Body of pancreas (tissue), 4 donors: ENCODE results near the gene UQCRC2. TPM values are rescaled to one million over a fixed set of nuclear protein-coding genes. Genes with fewer than 3 reads are reported as not detected.

Source experiments
- ATAC-seq: fragments of 150-250 bp; one replicate; pipeline ENCODE4 v1.9.1; 2016
- DNase-seq, 4 donors: peaks; one replicate each; pipeline ENCODE4 v3.0.0-alpha.2; 2019
- H3K27ac ChIP-seq, 4 donors: fragments of 200-600 bp; sonication (generic); 1 replicate in 3 of 4; 2 replicates in 1 of 4; pipeline versions ENCODE4 v1.5.1 to v1.6.1; 2016 to 2019; ENCODE audit warnings: mild to moderate bottlenecking in 1 of 4, mixed read lengths in 1 of 4, moderate library complexity in 1 of 4
- H3K27me3 ChIP-seq, 2 donors: fragments of 200-600 bp; sonication (generic); one replicate each; pipeline ENCODE4 v1.6.0; 2016; ENCODE audit warnings: mild to moderate bottlenecking in 1 of 2
- H3K36me3 ChIP-seq, 2 donors: fragments of 200-600 bp; sonication (generic); replicated peaks in 1 of 2; 2 replicates each; pipeline ENCODE4 v1.5.1; 2016; ENCODE audit warnings: low read depth in 2 of 2; ENCODE audit not compliant: insufficient read depth in 1 of 2
- H3K4me1 ChIP-seq: fragments of 200-600 bp; sonication (generic); one replicate; pipeline ENCODE4 v1.6.0; 2016
- H3K4me3 ChIP-seq, 2 donors: fragments of 200-600 bp; sonication (generic); 1 replicate in 1 of 2; 2 replicates in 1 of 2; pipeline ENCODE4 v1.5.1; 2016 to 2019
- H3K9me3 ChIP-seq, 3 donors: fragments of 200-600 bp; sonication (generic); 1 replicate in 2 of 3; 2 replicates in 1 of 3; pipeline ENCODE4 v1.5.1; 2016
- POLR2A ChIP-seq, 3 donors: fragments of 450-650 bp; IDR thresholded peaks; one replicate each; pipeline ENCODE4 v1.6.1; 2016; ENCODE audit warnings: antibody characterized with exemption in 3 of 3, mild to moderate bottlenecking in 2 of 3
- WGBS, 2 donors: methylation state at CpG; one replicate each; pipeline ENCODE4 v1.1.5; 2017; 5-methylcytosine and 5-hydroxymethylcytosine counted together
- intact Hi-C: fragments of 100-400 bp; cut with DNase I; formaldehyde crosslinking; loops from one replicate; pipeline ENCODE4 v1.15.1; 2023
- total RNA-seq, 2 donors: library from RNA; depleted of rRNA; stranded (reverse); fragments of >200 nt; gene quantifications; one replicate each; pipeline ENCODE4 v1.1.0, GENCODE V29; 2016
- TF ChIP-seq, protein P1 (sequence below), 7 experiments: fragments of 450-650 bp in 4 of 7; fragments of 200-600 bp in 3 of 7; sonication (generic) in 3 of 7; IDR thresholded peaks; one replicate each; pipeline ENCODE4 v1.5.1; 2016 to 2019; ENCODE audit warnings: antibody characterized with exemption in 7 of 7

Gene UQCRC2
- total RNA-seq, 2 donors from 2014 or later = 63.3 to 128 TPM

DNA sequence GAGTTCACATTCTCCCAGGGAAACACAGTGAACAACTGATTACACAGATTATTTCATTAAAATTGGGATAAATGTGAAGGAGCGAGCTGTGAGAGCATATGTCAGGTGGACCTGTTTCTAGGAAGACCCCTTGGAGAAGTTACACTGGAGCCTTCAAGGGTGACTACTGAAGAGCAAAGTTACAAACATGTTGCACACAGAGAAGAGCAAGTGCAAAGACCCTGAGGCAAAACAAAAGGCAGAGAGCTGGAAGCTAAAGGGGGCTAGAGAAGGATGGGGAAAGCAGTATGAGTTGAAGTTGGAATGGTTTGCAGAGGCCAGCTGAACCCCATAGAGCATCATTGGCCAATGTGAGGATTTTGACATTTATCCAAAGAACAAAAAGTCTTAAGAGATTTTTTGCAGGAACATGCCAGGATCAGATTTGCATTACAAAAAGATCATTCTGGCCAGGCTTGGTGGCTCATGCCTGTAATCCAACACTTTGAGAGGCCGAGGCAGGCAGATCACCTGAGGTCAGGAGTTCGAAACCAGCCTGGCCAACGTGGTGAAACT is 33.6 kb downstream of the UQCRC2 start:
- peaks cover 9% of the 10 kb centered on the region for H3K4me1 ChIP-seq
- H3K36me3 ChIP-seq = peaks cover 0 to 15% of the 10 kb centered on the region in 2 donors
- no peak for DNase-seq
- no peaks in the 10 kb centered on the region for H3K27me3 ChIP-seq
- no peak overlapping the region for H3K4me3 ChIP-seq
- WGBS, 2 donors = 95 to 96% methylated on average over 4 of the region's 4 CpGs
- ATAC-seq = no peak
- TF ChIP-seq POLR2A (IDR thresholded peaks at IDR 0.05) = no peak
- TF ChIP-seq, protein P1, sequence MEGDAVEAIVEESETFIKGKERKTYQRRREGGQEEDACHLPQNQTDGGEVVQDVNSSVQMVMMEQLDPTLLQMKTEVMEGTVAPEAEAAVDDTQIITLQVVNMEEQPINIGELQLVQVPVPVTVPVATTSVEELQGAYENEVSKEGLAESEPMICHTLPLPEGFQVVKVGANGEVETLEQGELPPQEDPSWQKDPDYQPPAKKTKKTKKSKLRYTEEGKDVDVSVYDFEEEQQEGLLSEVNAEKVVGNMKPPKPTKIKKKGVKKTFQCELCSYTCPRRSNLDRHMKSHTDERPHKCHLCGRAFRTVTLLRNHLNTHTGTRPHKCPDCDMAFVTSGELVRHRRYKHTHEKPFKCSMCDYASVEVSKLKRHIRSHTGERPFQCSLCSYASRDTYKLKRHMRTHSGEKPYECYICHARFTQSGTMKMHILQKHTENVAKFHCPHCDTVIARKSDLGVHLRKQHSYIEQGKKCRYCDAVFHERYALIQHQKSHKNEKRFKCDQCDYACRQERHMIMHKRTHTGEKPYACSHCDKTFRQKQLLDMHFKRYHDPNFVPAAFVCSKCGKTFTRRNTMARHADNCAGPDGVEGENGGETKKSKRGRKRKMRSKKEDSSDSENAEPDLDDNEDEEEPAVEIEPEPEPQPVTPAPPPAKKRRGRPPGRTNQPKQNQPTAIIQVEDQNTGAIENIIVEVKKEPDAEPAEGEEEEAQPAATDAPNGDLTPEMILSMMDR (IDR thresholded peaks at IDR 0.05) = no peak
- intact Hi-C loops = no loop called here
- no peak overlapping the region for H3K27ac ChIP-seq
- no peaks in the 10 kb centered on the region for H3K9me3 ChIP-seq

DNA sequence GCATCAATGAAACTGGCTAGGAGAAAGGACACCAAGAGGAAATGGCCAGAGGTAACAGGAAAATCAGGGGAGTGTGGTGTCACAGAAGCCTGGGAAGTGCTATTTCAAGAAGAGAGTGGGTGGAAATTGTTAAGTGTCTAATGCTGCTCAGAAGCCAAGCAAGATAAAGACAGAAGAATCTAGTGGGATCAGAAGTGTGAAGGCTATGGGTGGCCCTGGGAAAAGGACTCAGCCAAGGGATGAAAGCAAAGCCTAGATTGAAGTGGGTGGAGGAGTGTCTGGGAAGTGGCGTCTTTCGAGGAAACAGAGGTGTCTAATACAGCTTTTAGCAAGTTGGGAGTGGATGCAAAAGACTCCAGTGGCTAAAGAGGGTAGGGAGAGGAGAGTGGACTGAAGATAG is 34.3 kb downstream of the UQCRC2 start:
- intact Hi-C loops = no loop called here
- DNase-seq = no peak
- WGBS, 2 donors = 89 to 90% methylated on average over 2 of the region's 2 CpGs
- Histone ChIP-seq H3K27ac (no peak overlapping the region), H3K36me3 (peaks cover 0 to 11% of the 10 kb centered on the region in 2 donors), H3K9me3 (no peaks in the 10 kb centered on the region), H3K4me1 (peaks cover 9% of the 10 kb centered on the region), H3K27me3 (no peaks in the 10 kb centered on the region), H3K4me3 (no peak overlapping the region)
- TF ChIP-seq, protein P1 (IDR thresholded peaks at IDR 0.05) = no peak
- TF ChIP-seq POLR2A (IDR thresholded peaks at IDR 0.05) = no peak
- no peak for ATAC-seq

DNA sequence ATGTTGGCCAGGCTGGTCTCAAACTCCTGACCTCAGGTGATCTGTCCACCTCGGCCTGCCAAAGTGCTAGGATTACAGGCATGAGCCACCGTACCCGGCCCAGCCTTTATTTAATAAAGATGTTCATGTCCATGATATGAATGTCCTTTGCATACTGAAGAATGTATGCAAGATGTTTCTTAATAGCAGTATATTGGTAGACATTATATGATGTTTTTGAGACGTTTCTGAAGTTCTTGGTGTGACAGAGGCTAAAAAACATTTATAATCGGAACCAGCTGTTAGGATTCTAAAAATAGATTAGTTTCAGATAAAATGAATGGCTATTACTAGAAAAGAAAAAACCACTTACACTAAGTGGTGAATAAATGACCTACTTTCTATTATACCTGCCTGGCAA is 36.0 kb downstream of the UQCRC2 start:
- Histone ChIP-seq H3K36me3 (no peaks in the 10 kb centered on the region), H3K27ac (no peak overlapping the region), H3K4me1 (peaks cover 9% of the 10 kb centered on the region), H3K4me3 (no peak overlapping the region), H3K27me3 (no peaks in the 10 kb centered on the region), H3K9me3 (no peaks in the 10 kb centered on the region)
- intact Hi-C loops = no loop called here
- TF ChIP-seq, protein P1 (IDR thresholded peaks at IDR 0.05) = no peak
- TF ChIP-seq POLR2A (IDR thresholded peaks at IDR 0.05) = no peak
- ATAC-seq (no peak), DNase-seq (no peak)
- 53 to 60% methylated on average over 5 of the region's 5 CpGs for WGBS, 2 donors

DNA sequence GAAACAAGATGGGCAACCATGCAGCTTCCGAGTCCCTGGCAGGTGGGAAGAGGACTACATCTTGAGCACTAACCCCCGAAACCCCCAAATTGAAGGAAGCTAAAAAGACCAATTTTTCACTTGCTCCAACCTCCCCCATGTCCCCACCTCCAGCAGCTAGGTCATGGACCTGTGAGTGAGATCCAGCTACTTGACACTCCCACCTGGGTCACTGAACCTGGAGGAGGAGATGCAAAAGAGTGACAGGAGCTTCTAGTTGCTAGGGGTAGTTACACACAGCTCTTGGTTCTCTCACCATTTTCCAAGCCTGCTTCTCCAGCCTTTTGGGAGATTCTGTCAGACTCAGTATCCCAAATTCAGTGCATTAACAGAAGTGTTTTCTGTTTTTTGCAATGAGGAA is 36.6 kb downstream of the UQCRC2 start:
- no peaks in the 10 kb centered on the region for H3K36me3 ChIP-seq
- DNase-seq (no peak), ATAC-seq (no peak)
- intact Hi-C loops = no loop called here
- no peak overlapping the region for H3K4me3 ChIP-seq
- no peaks in the 10 kb centered on the region for H3K9me3 ChIP-seq
- H3K27ac ChIP-seq = no peak overlapping the region
- no peaks in the 10 kb centered on the region for H3K27me3 ChIP-seq
- TF ChIP-seq, protein P1 (IDR thresholded peaks at IDR 0.05) = no peak
- TF ChIP-seq POLR2A (IDR thresholded peaks at IDR 0.05) = no peak
- WGBS, 2 donors = 95 to 97% methylated on average over 2 of the region's 2 CpGs
- H3K4me1 ChIP-seq = peaks cover 9% of the 10 kb centered on the region

DNA sequence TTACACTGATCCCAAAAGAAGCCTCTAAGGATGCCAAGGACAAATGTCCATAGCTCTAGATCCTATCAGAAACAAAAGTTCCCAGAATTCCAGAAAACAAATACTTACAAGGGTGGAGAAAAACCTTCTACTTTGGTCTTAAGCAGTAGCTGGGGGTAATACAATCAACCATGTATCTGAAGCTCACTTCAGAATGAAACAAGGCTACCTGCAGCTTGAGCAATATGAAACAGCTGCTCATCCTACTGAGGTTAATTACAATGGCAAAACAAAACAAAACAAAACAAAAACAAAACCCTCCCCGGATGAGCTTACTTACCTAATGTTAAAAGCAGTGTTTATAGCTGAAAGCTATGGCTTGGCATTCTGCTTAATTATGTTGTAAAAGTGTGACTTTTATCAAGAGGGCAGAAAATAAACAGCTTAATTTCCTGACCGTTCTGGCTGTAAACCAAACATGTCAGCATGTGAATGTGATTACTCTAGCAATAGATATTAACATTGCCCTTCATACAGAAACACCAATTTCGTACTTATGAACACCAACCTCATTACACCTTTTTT is 37.3 kb downstream of the UQCRC2 start:
- no peaks in the 10 kb centered on the region for H3K36me3 ChIP-seq
- H3K27me3 ChIP-seq = no peaks in the 10 kb centered on the region
- no peak for TF ChIP-seq POLR2A (IDR thresholded peaks at IDR 0.05)
- TF ChIP-seq, protein P1 (IDR thresholded peaks at IDR 0.05) = no peak
- DNase-seq = no peak
- peaks cover 6% of the 10 kb centered on the region for H3K4me1 ChIP-seq
- no peaks in the 10 kb centered on the region for H3K9me3 ChIP-seq
- H3K27ac ChIP-seq = no peak overlapping the region
- ATAC-seq = no peak
- 17 to 19% methylated on average over 3 of the region's 3 CpGs for WGBS, 2 donors
- intact Hi-C loops = no loop called here
- no peak overlapping the region for H3K4me3 ChIP-seq
